IMR-90 (cell line): ENCODE results near the gene ERCC1. TPM values are rescaled to one million over a fixed set of nuclear protein-coding genes. Genes with fewer than 3 reads are reported as not detected.

ENCODE experiments used
- ATAC-seq: fragments of 200-7000 bp; cut with Tn5 transposase; 2 replicates; pipeline ENCODE4 v1.9.1; 2020; ENCODE audit warnings: low read depth, mild to moderate bottlenecking, moderate library complexity
- BruUV-seq: library from RNA; stranded (reverse); fragments of 400-500 nt; replicated peaks from 2 replicates; lab custom pipeline; 2021; lab: Mats Ljungman, UMichigan
- CTCF ChIA-PET: fragments of 300-600 bp; formaldehyde crosslinking; extraction: SDS; loops from one replicate; lab custom pipeline; 2021; ENCODE audit warnings: antibody characterized with exemption; lab: Yijun Ruan, JAX
- POLR2A ChIA-PET: fragments of 300-600 bp; sonication (Branson Sonifier 250); formaldehyde crosslinking; loops from one replicate; lab custom pipeline; 2022; ENCODE audit warnings: antibody characterized with exemption; ENCODE audit not compliant: unreplicated experiment; lab: Charles Lee
- DNase-seq: peaks from one replicate; pipeline ENCODE4 v3.0.0; 2013
- H2AFZ ChIP-seq: replicated peaks from 2 replicates; pipeline ENCODE3; 2013; ENCODE audit warnings: low read length, mild to moderate bottlenecking; ENCODE audit not compliant: poor library complexity
- H2AK5ac ChIP-seq: 2 replicates; pipeline ENCODE4 v1.6.1; 2013; ENCODE audit warnings: low read depth, low read length, inconsistent platforms
- H2AK9ac ChIP-seq: replicated peaks from 2 replicates; pipeline ENCODE3; 2013; ENCODE audit warnings: mild to moderate bottlenecking, low read depth, low read length, moderate library complexity; ENCODE audit not compliant: poor library complexity
- H2BK120ac ChIP-seq: 2 replicates; pipeline ENCODE4 v1.6.1; 2013; ENCODE audit warnings: low read depth, low read length, inconsistent platforms
- H2BK15ac ChIP-seq: 3 replicates; pipeline ENCODE4 v1.6.1; 2013; ENCODE audit warnings: low read depth, low read length, inconsistent platforms
- H2BK20ac ChIP-seq: 2 replicates; pipeline ENCODE4 v1.6.1; 2013; ENCODE audit warnings: low read depth, mild to moderate bottlenecking, inconsistent platforms, low read length, moderate library complexity
- H2BK5ac ChIP-seq: 2 replicates; pipeline ENCODE4 v1.6.1; 2013; ENCODE audit warnings: mild to moderate bottlenecking, low read depth, low read length, inconsistent platforms; ENCODE audit not compliant: poor library complexity, severe bottlenecking
- H3K14ac ChIP-seq: replicated peaks from 2 replicates; pipeline ENCODE4 v1.6.1; 2013; ENCODE audit warnings: low read depth, low read length, inconsistent platforms
- H3K18ac ChIP-seq: 2 replicates; pipeline ENCODE4 v1.6.1; 2013; ENCODE audit warnings: low read depth, low read length, control low read depth
- H3K23ac ChIP-seq: 2 replicates; pipeline ENCODE4 v1.6.1; 2013; ENCODE audit warnings: low read depth, low read length, inconsistent platforms
- H3K27ac ChIP-seq: 2 replicates; pipeline ENCODE4 v1.5.1; 2013; ENCODE audit warnings: mild to moderate bottlenecking, control low read depth, low read length; ENCODE audit not compliant: insufficient read depth
- H3K27me3 ChIP-seq: 2 replicates; pipeline ENCODE4 v1.6.1; 2013; ENCODE audit warnings: low read length; ENCODE audit not compliant: control insufficient read depth, insufficient read depth
- H3K36me3 ChIP-seq: 2 replicates; pipeline ENCODE4 v1.6.1; 2013; ENCODE audit warnings: low read length, mixed read lengths; ENCODE audit not compliant: control insufficient read depth, insufficient read depth
- H3K4ac ChIP-seq: 2 replicates; pipeline ENCODE4 v1.6.1; 2013; ENCODE audit warnings: low read depth, low read length, inconsistent platforms
- H3K4me1 ChIP-seq: 2 replicates; pipeline ENCODE4 v1.6.1; 2013; ENCODE audit warnings: low read length, mixed read lengths; ENCODE audit not compliant: control insufficient read depth, insufficient read depth
- H3K4me2 ChIP-seq: 2 replicates; pipeline ENCODE4 v1.6.1; 2013; ENCODE audit warnings: low read depth, mild to moderate bottlenecking, control low read depth, low read length, moderate library complexity
- H3K4me3 ChIP-seq: 2 replicates; pipeline ENCODE4 v1.5.1; 2013; ENCODE audit warnings: low read depth, mild to moderate bottlenecking, control low read depth, low read length, moderate library complexity; ENCODE audit not compliant: insufficient read depth
- H3K56ac ChIP-seq: 2 replicates; pipeline ENCODE4 v1.6.1; 2013; ENCODE audit warnings: low read length, inconsistent platforms; ENCODE audit not compliant: insufficient read depth; ENCODE audit errors: extremely low read depth
- H3K79me1 ChIP-seq, 2 experiments: 2 replicates each; pipeline ENCODE4 v1.6.1; 2013; ENCODE audit warnings: low read length in 2 of 2, inconsistent platforms in 1 of 2, low read depth in 1 of 2
- H3K9ac ChIP-seq: 2 replicates; pipeline ENCODE4 v1.6.1; 2013; ENCODE audit warnings: low read depth, low read length, control low read depth
- H3K9me1 ChIP-seq: 2 replicates; pipeline ENCODE4 v1.6.1; 2013; ENCODE audit warnings: low read length, inconsistent platforms; ENCODE audit not compliant: insufficient read depth
- H3K9me3 ChIP-seq: 2 replicates; pipeline ENCODE4 v1.6.1; 2013; ENCODE audit warnings: low read length; ENCODE audit not compliant: control insufficient read depth, insufficient read depth
- H4K20me1 ChIP-seq: 2 replicates; pipeline ENCODE4 v1.6.1; 2013; ENCODE audit warnings: low read length, inconsistent platforms; ENCODE audit not compliant: insufficient read depth
- H4K5ac ChIP-seq: 2 replicates; pipeline ENCODE4 v1.6.1; 2013; ENCODE audit warnings: mild to moderate bottlenecking, low read depth, low read length, control low read depth
- H4K8ac ChIP-seq, 2 experiments: 2 replicates each; pipeline ENCODE4 v1.6.1; 2013; ENCODE audit warnings: low read depth in 2 of 2, low read length in 2 of 2, control low read depth in 1 of 2, inconsistent platforms in 1 of 2
- H4K91ac ChIP-seq: 2 replicates; pipeline ENCODE4 v1.6.1; 2013; ENCODE audit warnings: low read depth, low read length, inconsistent platforms; ENCODE audit not compliant: insufficient read depth
- BHLHE40 ChIP-seq: fragments of 150-350 bp; IDR thresholded peaks from 2 replicates; pipeline ENCODE4 v1.6.1; 2016; ENCODE audit warnings: mild to moderate bottlenecking, low read depth, low read length
- CEBPB ChIP-seq: IDR thresholded peaks from 2 replicates; pipeline ENCODE4 v1.6.1; 2012; ENCODE audit warnings: low read depth, low read length, improper control_type of control experiment
- CHD1 ChIP-seq: IDR thresholded peaks from 2 replicates; pipeline ENCODE4 v1.6.1; 2012; ENCODE audit warnings: low read depth, low read length, improper control_type of control experiment
- CTCF ChIP-seq: conservative IDR thresholded peaks from 2 replicates; pipeline ENCODE4 v1.5.1; 2012; ENCODE audit warnings: mild to moderate bottlenecking, low read depth, low read length, improper control_type of control experiment
- MAFK ChIP-seq: IDR thresholded peaks from 2 replicates; pipeline ENCODE4 v1.6.1; 2012; ENCODE audit warnings: low read depth, low read length, improper control_type of control experiment
- MAZ ChIP-seq: IDR thresholded peaks from 2 replicates; pipeline ENCODE4 v1.6.1; 2012; ENCODE audit warnings: low read depth, mild to moderate bottlenecking, low read length, improper control_type of control experiment, moderate library complexity, borderline replicate concordance
- POLR2A ChIP-seq: IDR thresholded peaks from 2 replicates; pipeline ENCODE4 v1.6.1; 2012; ENCODE audit warnings: mild to moderate bottlenecking, low read depth, low read length
- RAD21 ChIP-seq: IDR thresholded peaks from 2 replicates; pipeline ENCODE4 v1.6.1; 2012; ENCODE audit warnings: low read length, improper control_type of control experiment
- RCOR1 ChIP-seq: IDR thresholded peaks from 2 replicates; pipeline ENCODE4 v1.6.1; 2012; ENCODE audit warnings: mild to moderate bottlenecking, low read length, improper control_type of control experiment; ENCODE audit not compliant: insufficient replicate concordance
- SMC3 ChIP-seq: fragments of 150-350 bp; IDR thresholded peaks from 2 replicates; pipeline ENCODE4 v1.6.1; 2016; ENCODE audit warnings: low read depth, mild to moderate bottlenecking, antibody characterized with exemption, low read length, moderate library complexity
- WGBS, 2 experiments: methylation state at CpG; one replicate each; pipeline versions ENCODE4 v1.1.5 to v1.1.7; 2013; ENCODE audit warnings: missing lambda C conversion rate in 2 of 2; ENCODE audit not compliant: insufficient read length in 1 of 2; ENCODE audit errors: extremely low coverage in 2 of 2; 5-methylcytosine and 5-hydroxymethylcytosine counted together
- dilution Hi-C: fragments of 300-500 bp; cut with HindIII; formaldehyde crosslinking; loops from one replicate; pipeline ENCODE4 v1.14.3; 2018; ENCODE audit warnings: low sequenced_read_pairs; ENCODE audit not compliant: unreplicated experiment
- in situ Hi-C: fragments of 300-500 bp; cut with MboI; formaldehyde crosslinking; loops from 3 replicates; pipeline ENCODE4 v1.14.3; 2019; ENCODE audit warnings: low sequenced_read_pairs, inconsistent platforms, mixed read lengths
- intact Hi-C: fragments of 100-400 bp; cut with micrococcal nuclease; formaldehyde crosslinking; loops from 2 replicates; pipeline ENCODE4 v1.10.0; 2022
- polyA plus RNA-seq, 3 experiments: library from polyadenylated mRNA; depleted of rRNA; stranded (reverse); fragments of >200 nt; gene quantifications; 2 replicates each; pipeline ENCODE4 v1.2.3, GENCODE V29; 2012; ENCODE audit warnings: low replicate concordance in 1 of 3
- total RNA-seq: library from RNA; depleted of rRNA; stranded (reverse); fragments of >200 nt; gene quantifications from 2 replicates; pipeline ENCODE4 v1.2.3, GENCODE V29; 2012
- TF ChIP-seq, protein P1 (sequence below): fragments of 150-350 bp; IDR thresholded peaks from 2 replicates; pipeline ENCODE4 v1.6.1; 2016; ENCODE audit warnings: low read depth, mild to moderate bottlenecking, low read length, moderate library complexity, borderline replicate concordance

The ERCC1 gene
- total and polyA plus RNA-seq, 2 of the 4 experiments (the other 2 are of a cell fraction), result 84.2 to 132 TPM

GRCh38 chr19:45446295-45446694, 22.6 kb upstream of the ERCC1 start:
- H3K9me1 ChIP-seq, result peaks cover 2% of the 10 kb centered on the region; the same call in 1 of the 2 replicates
- H3K23ac ChIP-seq, result no peak overlapping the region
- H3K27me3 ChIP-seq, result no peaks in the 10 kb centered on the region
- H2BK15ac ChIP-seq, result no peak overlapping the region
- H2AK9ac ChIP-seq, result no peak overlapping the region
- H3K79me1 ChIP-seq, result peaks cover 0 to 31% of the 10 kb centered on the region in 2 experiments; a peak in 2 of 4 replicates
- H3K9me3 ChIP-seq, result no peaks in the 10 kb centered on the region
- H3K4ac ChIP-seq, result no peak overlapping the region
- H2BK5ac ChIP-seq, result no peak overlapping the region
- no peak overlapping the region for H2BK20ac ChIP-seq
- TF ChIP-seq RCOR1, result peak; percentile 96
- no peak for TF ChIP-seq POLR2A
- TF ChIP-seq MAZ, result no peak
- TF ChIP-seq CEBPB, result no peak
- TF ChIP-seq CTCF, result peak; percentile 54
- peak; percentile 97 for TF ChIP-seq MAFK
- TF ChIP-seq, protein P1, sequence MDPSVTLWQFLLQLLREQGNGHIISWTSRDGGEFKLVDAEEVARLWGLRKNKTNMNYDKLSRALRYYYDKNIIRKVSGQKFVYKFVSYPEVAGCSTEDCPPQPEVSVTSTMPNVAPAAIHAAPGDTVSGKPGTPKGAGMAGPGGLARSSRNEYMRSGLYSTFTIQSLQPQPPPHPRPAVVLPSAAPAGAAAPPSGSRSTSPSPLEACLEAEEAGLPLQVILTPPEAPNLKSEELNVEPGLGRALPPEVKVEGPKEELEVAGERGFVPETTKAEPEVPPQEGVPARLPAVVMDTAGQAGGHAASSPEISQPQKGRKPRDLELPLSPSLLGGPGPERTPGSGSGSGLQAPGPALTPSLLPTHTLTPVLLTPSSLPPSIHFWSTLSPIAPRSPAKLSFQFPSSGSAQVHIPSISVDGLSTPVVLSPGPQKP, result no peak
- peak; percentile 16; the same call in 1 of the 2 replicates for TF ChIP-seq SMC3
- TF ChIP-seq RAD21, result peak; percentile 47
- TF ChIP-seq CHD1, result no peak
- TF ChIP-seq BHLHE40, result no peak
- no peak overlapping the region for H3K27ac ChIP-seq
- no peak overlapping the region for H4K5ac ChIP-seq
- no peak overlapping the region for H4K91ac ChIP-seq
- in situ Hi-C loops, result no loop called here
- no peak overlapping the region for H2AFZ ChIP-seq
- POLR2A ChIA-PET, result no interaction called here
- no peak overlapping the region for H2AK5ac ChIP-seq
- H4K20me1 ChIP-seq, result no peaks in the 10 kb centered on the region
- H3K14ac ChIP-seq, result no peak overlapping the region
- no peak overlapping the region for H4K8ac ChIP-seq
- H3K4me1 ChIP-seq, result peaks cover 15% of the 10 kb centered on the region
- no peak overlapping the region for H3K56ac ChIP-seq
- no peak overlapping the region for H3K4me3 ChIP-seq
- dilution Hi-C loops, result no loop called here
- H3K4me2 ChIP-seq, result no peak overlapping the region
- CTCF ChIA-PET, result no interaction called here
- no peaks in the 10 kb centered on the region for H3K36me3 ChIP-seq
- H3K9ac ChIP-seq, result no peak overlapping the region
- no peak for ATAC-seq
- no peak overlapping the region for H3K18ac ChIP-seq
- WGBS, 2 experiments, result no CpG with 5 or more reads among the region's 6 CpGs
- intact Hi-C loops, result no loop called here
- no peak overlapping the region for H2BK120ac ChIP-seq
- no TSS peak for BruUV-seq
- peak; percentile 52 for DNase-seq
